Colon (tissue), 2 donors: Measurements from ENCODE around the gene PIK3R4.

Source experiments
- FAIRE-seq: peaks from 2 replicates; lab custom pipeline; 2012; peaks lifted over from hg19 to GRCh38; lab: Jason Lieb, UNC
- donor health status: control.
- donor health status: control.

Gene PIK3R4

DNA sequence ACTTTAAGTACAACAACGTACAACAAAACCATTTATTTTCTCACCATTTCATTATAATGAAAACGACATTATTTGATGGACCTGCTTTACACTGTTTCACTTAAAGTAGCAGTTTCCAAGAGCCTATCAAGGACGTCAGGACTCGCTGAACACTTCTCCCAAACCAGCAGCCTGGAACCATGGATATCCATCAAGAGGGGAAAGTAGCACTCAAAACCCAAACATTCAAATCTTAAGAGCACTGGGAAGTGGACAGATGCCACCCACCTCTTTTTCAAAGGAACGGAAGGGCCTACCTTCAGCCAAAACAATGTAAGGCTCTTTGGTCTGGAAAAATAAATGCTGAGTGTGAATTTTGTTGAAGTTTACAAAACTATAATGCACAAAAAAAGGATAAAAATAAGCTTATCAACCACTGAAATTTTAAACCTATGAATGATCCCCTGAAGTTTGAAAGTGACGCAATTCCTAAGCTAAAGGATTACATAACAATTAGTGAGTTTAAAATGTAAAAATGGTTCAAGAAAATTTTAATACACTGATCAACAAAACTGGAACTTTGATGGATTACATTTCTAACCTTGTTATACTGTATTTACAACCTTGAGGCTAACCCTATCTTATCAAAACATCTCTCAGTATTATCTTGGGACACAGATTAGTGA is 4.6 kb downstream of the PIK3R4 start:
- FAIRE-seq: no peak

DNA sequence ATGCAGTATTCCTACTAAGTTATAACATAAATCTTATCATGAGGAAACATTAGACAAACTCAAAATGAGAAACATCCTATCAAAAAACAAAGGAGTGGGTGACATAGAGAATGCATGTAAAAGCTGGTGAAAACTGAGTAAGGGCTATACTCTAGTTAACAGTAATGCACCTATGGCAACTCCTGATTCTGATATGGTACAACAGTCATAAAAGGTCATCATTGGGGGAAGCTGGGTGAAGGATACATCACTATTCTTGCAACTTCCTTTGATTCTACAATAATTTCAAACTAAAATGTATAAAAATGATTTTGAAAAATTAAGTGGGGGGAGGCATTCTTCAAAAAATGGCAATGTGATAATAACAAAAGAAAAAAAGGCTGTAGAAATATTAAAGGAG is 6.8 kb downstream of the PIK3R4 start:
- no peak for FAIRE-seq

DNA sequence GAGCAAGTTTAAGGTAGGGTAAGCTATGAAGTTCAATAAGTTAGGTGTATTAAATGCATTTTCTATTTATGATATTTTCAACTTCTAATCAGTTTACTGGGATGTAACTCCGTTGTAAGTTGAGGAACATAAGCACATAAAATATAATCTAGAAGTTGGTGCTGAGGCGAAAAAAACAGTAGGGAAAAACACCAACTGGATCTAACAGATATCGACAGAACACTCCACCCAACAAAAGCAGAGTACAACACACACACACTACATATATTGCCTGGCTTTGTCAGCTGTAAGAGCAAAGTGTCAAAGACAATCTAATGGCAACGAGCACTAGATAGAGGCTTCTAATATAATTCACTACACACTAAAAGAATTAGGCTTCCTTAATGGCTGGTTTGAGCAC is 8.4 kb downstream of the PIK3R4 start:
- no peak for FAIRE-seq

DNA sequence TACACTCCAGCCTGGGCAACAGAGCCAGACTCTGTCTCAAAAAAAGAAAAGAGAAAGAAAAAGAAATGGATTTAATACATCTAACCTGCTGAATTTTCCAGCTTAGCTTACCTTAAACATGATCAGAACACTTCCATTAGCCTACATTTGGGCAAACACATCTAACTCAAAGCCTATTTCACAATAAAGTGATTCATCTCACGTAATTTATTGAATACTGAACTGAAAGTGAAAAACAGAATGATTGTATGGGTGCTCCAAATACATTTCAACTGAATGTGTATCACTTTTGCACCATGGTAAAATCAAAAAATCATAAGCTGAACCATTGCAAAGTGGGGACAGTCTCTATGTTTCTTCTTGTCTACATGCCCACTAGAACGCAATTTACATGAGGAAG is 9.0 kb downstream of the PIK3R4 start:
- FAIRE-seq: no peak

DNA sequence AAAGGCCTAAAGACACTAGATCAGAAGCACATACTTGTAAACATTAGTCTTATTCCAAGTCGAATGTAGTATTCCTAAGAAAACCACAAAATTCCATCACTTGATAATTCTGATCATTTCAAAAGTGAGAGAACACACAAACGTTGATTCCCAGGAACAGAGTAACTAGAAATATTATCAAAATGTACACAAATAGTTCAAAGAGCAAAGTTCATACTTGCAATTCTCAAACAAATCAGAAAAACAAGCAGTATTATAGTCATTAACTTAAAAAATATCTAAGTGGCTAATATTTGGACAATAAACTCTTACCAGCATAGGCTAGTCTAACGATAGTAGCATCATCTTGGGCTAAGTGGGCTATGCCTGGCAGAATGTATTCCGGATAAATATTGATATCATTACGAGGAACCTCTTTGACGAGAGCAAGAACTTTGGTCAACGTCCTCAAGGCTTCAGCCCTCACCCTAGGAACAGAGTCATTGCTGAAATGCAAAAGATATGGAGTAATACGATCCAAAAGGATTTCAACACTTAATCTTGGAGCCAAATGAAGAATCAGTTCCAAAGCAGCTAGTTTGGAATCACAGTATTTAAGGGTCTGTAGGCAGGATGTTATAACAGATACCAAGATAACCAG is 13.3 kb downstream of the PIK3R4 start:
- peak; percentile 18 for FAIRE-seq

DNA sequence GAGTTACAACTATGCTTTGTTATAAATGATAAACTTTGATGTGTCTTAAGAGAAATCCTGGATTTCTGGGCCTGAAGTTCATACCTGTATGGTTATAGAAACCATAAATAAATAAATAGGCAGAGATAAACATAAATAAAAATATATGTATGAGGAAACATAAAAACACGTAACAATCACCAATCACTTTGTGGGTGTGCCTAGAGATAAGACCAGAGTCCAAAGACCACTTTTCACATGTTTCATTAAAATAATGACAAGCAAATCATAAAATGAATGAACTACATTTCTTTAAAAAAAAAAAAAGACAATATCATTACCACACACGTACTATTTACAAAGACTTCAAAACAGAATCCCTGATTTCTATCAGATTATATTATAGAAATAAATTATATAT is 14.1 kb downstream of the PIK3R4 start:
- FAIRE-seq: no peak

DNA sequence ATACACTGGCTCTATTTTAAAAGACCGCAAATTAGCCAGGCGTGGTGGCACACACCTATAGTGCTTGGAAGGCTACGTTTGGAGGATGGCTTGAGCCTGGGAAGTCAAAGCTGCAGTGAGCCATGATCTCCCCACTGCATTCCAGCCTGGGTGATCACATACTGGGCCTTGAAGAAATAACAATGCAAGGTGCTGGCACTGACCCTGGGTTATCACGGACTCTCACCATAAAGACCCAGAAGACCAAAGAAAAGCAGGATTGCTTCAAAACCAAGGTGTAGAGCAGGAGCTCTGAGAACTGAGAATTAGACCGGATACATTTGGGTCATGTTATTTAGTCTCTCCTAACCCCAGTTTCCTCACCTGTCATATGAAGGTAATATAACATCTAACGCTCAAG is 14.8 kb downstream of the PIK3R4 start:
- no peak for FAIRE-seq

DNA sequence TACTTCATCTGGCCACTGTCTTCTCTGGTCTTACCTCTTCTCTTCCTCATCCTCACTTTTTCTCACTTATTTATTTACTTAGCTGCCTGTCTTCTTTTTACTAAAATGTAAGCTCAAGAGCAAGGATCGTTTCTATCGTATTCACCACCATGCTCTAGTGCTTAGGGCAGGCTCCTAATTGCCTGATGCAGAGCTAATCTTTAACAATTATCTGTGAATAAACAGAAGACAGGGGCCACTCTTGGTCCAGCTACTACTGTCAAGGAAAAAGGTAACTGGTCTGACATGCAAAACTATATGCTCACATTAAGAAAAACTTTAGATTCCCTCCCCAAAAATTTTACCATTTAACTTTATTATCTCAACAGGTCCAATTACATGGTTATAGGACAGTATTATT is 17.5 kb downstream of the PIK3R4 start:
- FAIRE-seq: no peak

DNA sequence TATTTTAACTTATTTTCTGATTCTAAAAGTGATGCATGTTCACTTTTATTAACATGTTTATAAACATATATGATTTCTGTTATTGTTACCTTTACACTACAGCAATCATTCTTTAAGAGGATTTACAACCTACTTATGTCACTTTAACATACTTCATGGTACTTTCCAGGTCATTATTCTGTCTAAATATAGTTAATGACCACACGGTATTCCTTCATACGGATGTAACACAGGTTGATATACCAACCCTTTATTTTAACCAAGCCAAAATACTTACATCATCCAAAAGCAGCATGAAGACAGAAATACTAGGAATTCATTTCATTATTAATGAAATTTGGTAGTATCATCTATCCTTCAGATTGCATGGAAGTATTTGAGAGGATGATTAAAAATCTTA is 18.6 kb downstream of the PIK3R4 start:
- no peak for FAIRE-seq

DNA sequence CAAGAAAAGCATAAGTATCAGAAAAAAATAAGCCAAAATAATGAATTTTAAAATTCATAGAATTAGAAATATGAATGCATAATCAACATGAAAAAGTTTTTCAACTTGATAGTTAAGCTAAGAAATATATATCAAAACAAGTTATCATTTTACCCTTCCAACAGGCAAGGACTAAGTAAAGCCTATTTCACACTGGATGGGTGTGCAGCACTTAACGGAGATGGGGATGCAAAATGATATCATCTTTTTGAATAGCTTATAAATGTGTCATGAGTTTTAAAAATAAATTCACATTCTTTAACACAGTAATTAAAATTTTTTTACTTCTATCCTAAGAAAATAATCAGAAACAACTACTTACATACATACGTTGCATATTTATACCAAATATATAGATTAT is 20.9 kb downstream of the PIK3R4 start:
- FAIRE-seq: peak; percentile 47

DNA sequence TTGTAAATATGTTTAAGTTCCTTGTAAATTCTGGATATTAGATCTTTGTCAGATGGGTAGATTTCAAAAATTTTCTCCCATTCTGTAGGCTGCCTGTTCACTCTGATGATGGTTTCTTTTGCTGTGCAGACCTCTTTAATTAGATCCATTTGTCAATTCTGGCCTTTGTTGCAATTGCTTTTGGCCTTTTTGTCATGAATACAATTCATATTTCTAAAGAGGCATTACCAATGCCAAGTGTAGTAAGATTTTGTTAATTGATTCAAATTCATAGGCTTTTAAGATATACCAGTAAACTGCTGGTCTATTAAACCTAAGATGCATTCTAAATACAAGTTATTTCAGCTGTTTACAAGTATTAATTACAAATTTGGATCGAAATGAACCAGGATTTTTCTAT is 31.0 kb downstream of the PIK3R4 start:
- no peak for FAIRE-seq

DNA sequence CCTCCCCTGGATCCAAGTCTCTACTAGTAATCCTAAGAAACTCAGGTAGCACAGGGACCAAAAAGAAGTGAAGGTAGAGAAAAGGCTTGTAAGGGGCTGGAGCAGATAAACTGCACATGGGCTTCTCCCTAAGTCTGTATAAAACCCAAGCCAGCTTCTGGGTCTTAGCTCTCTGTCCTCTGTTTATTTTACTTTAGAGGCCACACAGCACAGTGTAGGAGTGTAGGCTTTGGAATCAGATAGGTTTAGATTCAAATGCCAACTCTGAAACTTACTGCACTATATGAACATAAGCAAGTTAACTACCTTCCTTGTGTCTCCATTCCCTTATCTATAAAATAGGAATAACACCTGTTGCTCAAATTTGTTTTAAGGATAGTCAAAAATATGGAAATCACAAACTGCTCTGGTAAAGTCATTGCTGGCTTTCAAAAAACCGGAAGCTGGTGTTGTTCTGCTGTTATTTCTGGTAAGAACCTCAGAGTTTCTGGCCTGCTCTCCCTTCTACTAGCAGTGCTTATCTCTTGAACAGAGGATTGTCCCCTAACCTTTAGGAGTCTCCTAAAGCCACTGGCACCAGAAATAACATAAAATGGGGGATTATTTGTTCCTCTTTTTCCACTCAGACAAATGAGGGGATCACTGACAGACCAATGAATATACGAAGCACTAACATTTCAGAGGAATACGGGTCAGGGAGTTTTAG is 33.8 kb downstream of the PIK3R4 start:
- FAIRE-seq: no peak

DNA sequence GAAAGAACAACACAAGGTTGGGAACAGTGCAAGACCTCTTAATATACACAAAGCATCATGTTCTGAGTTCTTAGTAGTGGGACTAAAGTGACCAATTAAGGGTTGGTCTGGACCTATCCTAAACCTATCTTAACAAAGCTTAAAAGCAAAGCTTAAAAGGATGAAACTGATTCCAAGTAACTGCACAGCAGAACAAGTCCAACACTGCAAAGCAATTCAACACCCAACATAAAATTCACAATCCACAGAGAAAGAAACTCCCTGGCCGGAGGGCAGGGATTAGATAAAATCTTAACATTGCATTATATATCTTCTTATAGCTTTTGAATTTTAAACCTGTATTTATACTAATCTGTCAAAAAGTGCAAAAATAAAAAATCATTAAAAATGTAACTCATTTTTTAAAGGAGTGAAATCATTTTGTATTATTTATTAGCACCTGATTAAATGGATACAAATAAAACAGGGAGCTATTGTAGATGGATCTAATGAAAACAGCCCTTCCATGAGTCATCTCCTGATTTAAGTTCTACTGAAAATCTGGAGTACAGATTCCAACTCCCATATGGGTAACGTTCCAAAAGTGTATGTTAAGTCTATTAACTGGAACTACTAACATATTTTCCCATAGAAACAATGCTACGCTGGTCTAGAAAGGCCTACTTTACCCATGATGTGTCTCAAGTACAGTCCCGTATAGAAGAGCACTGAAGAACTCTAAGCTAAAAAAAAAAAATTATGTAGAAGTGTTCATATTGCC is 34.9 kb downstream of the PIK3R4 start:
- no peak for FAIRE-seq

DNA sequence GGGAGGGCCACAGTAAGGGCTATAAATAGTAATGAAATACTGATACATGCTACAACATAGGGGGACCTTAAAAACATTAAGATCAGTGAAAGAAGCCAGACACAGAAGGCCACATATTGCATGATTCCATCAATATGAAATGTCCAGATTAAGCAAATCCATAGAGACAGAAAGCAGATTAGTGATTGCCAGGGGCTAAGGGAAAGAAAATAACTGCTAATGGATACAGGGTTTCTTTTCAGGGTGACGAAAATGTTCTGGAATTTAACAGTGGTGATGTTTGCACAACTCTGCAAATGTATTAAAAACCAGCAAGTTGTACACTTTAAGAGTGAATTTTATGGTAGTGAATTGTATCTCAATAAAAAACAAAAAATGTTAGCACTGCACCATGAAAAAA is 37.0 kb downstream of the PIK3R4 start:
- FAIRE-seq: no peak

DNA sequence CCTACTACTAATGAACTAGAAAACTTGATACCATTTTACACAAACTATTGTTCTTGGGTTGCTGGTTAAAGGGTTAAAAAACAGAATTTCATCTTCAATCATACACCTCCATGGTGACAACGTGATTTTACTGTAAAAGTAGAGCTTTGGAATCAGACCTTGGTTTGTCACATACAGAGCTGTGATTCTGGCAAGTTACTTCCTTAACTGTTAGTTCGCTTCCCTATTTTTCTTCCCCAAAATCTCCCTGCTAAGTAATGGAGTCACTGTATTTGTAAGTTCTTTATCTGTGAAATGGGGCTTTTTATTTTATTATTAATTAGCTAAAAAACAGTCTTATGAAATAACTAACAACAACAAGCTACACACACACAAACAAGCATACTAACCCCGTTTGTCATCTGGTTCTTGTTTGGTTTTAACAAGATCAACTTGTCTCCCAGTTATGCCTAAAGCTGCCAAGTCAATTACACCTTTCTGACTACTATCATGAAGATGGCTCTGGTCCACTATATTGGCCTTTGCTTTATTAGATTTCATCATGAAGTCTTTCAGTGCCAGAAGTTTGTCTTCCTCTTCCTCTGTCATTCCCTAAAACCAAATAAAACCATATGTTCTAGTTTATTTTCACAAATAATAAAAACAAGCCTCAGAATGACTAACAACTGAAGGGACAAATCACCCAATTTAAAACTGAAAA is 38.6 kb downstream of the PIK3R4 start:
- no peak for FAIRE-seq

DNA sequence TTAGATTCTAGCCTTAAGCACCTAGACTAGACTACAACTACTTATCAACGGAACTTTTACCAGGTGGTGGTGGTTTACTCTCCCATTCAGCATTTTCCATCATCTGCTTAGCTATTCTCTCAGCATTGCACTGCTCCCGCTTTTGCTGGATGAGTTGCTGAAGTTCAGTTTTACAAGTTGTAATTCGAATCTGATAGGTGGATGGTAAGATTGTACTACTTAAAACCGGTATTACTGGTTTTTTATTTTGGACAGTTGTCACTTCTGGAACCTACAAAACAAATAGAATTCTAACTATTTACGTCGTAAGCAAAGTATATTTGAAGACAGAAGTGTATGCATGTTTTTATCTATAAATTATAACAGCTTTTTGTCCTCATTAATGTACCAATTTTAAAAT is 41.1 kb downstream of the PIK3R4 start:
- peak; percentile 62 for FAIRE-seq

DNA sequence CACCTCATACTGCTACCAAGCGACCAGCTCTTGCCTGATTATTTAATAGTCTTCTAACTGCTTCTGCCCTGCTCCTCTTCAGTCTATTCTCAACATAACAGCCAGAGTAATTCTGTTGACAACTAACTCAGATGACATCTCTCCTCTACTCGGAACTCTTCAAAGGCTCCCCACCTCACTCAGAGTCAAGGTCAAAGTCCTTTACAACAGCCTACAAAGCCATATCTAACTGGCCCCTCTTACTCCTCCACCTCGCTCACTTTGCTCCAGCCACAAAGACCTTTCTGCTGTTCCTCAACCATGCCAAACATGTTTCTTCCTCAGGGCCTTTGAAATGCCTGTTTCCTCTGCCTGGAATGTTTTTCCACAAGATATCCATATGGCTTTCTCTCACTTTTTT is 43.6 kb downstream of the PIK3R4 start:
- FAIRE-seq: no peak

DNA sequence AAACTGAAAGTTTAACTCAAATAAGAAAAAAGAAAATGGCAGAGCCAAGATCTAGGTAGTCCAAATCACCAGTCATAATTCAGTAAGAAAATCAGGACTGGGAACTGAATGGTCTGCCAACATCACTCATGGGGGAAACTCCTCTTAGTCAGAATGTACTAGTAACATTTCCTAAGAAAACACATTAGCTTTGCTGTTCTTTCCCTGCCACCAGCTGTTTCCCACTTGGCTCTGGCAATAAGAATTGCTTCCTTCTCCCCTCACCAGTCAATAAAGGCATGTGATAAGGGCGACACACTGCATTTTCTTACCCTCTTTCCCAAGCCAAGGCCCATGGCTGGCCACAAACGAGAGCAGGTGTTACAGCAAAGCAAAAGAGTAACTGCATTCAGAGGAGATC is 46.1 kb downstream of the PIK3R4 start:
- FAIRE-seq: no peak

DNA sequence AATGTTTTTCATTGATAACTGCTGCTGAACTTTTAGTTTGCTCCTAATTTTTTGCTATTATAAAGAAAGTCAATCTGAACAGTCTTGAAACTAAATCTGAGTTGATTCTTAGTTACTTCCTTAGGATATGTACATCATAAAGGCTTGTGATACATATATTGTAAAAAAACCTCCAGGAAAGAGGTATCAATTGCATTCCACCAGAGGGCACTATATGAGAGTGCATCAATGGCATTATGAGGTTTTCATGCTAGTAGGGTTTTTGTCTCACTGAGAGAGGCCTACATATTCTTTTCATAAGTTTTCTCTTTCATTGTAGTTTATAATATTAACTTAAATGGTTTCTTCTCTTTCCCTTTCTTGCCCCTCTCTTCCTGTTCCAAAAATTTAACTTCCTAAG is 46.9 kb downstream of the PIK3R4 start:
- FAIRE-seq: no peak

DNA sequence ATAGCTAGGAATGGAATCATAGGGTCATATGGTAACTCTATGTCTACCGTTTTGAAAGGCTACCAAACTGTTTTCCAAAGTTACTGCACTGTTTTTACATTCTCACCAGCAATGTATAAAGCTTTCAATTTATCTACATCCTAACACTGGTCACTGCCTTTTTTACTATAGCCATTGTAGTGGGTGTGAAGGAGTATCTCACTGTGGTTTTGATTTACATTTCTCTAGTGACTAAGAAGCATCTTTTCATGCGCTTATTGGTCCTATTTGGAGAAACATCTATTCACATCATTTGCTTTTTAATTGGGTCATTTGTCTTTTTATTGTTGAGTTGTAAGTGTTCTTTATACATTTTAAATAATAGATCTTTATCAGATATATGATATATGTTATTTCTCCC is 53.3 kb downstream of the PIK3R4 start:
- FAIRE-seq: no peak

DNA sequence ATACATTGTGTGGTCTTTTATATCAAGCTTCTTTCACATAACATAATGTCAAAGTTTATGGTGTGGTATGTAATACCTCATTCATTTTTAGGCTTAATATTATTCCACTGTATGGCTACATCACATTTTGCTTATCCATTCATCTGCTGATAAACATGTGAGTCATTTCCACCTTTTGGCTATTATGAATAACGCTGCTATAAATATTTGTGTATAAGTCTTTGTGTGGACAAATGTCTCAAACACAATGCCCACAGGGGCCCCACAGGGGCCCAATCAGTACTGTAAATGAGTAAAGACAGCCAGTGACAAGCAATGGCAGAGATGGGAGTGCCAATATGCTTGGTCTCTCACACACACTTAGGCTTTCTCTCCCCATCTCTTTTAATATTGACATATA is 54.2 kb downstream of the PIK3R4 start:
- FAIRE-seq: no peak

DNA sequence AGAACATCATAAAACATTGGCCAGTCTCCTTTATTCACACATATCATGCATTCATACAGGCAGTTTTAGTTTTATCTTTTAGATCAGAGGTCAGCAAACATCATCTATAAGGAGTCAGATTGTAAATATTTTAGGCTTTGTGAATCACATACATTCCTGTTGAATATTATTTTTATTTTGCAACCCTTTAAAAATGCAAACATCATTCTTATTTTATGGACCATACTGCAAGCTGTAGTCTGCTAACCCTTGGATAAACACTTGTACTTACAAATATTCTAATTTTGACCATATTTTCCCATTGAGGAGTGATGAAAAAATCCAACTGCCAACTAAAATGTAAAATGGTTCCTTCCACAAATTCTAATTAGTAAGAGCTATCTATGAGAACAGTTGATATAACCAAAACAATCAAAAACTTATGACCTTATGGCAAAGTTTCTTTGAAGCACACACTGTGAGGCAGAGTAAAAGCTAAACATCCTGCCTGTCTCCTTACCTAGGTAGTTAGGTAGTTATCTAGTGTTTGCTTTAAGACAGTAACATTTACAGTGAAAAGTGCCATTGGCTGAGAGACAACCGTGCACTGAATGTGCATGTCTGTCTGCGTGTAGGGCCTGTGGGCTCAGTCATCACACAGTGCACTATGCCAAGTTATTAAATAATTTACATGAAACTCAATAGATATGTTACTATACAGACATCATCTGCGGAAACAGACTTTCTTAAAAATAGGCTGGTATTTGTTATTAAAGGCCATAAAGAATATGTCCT is 57.7 kb downstream of the PIK3R4 start:
- FAIRE-seq: no peak
